IMR-90 (cell line): ENCODE data around the gene PXT1. TPM values are rescaled to one million over a fixed set of nuclear protein-coding genes. Genes with fewer than 3 reads are reported as not detected.

Experiments
- ATAC-seq: fragments of 200-7000 bp; cut with Tn5 transposase; 2 replicates; pipeline ENCODE4 v1.9.1; 2020; ENCODE audit warnings: low read depth, mild to moderate bottlenecking, moderate library complexity
- BruUV-seq: library from RNA; stranded (reverse); fragments of 400-500 nt; replicated peaks from 2 replicates; lab custom pipeline; 2021; lab: Mats Ljungman, UMichigan
- CTCF ChIA-PET: fragments of 300-600 bp; formaldehyde crosslinking; extraction: SDS; loops from one replicate; lab custom pipeline; 2021; ENCODE audit warnings: antibody characterized with exemption; lab: Yijun Ruan, JAX
- POLR2A ChIA-PET: fragments of 300-600 bp; sonication (Branson Sonifier 250); formaldehyde crosslinking; loops from one replicate; lab custom pipeline; 2022; ENCODE audit warnings: antibody characterized with exemption; ENCODE audit not compliant: unreplicated experiment; lab: Charles Lee
- DNase-seq: peaks from one replicate; pipeline ENCODE4 v3.0.0; 2013
- H2AFZ ChIP-seq: replicated peaks from 2 replicates; pipeline ENCODE3; 2013; ENCODE audit warnings: low read length, mild to moderate bottlenecking; ENCODE audit not compliant: poor library complexity
- H2AK5ac ChIP-seq: 2 replicates; pipeline ENCODE4 v1.6.1; 2013; ENCODE audit warnings: low read depth, low read length, inconsistent platforms
- H2AK9ac ChIP-seq: replicated peaks from 2 replicates; pipeline ENCODE3; 2013; ENCODE audit warnings: mild to moderate bottlenecking, low read depth, low read length, moderate library complexity; ENCODE audit not compliant: poor library complexity
- H2BK120ac ChIP-seq: 2 replicates; pipeline ENCODE4 v1.6.1; 2013; ENCODE audit warnings: low read depth, low read length, inconsistent platforms
- H2BK15ac ChIP-seq: 3 replicates; pipeline ENCODE4 v1.6.1; 2013; ENCODE audit warnings: low read depth, low read length, inconsistent platforms
- H2BK20ac ChIP-seq: 2 replicates; pipeline ENCODE4 v1.6.1; 2013; ENCODE audit warnings: low read depth, mild to moderate bottlenecking, inconsistent platforms, low read length, moderate library complexity
- H2BK5ac ChIP-seq: 2 replicates; pipeline ENCODE4 v1.6.1; 2013; ENCODE audit warnings: mild to moderate bottlenecking, low read depth, low read length, inconsistent platforms; ENCODE audit not compliant: poor library complexity, severe bottlenecking
- H3K14ac ChIP-seq: replicated peaks from 2 replicates; pipeline ENCODE4 v1.6.1; 2013; ENCODE audit warnings: low read depth, low read length, inconsistent platforms
- H3K18ac ChIP-seq: 2 replicates; pipeline ENCODE4 v1.6.1; 2013; ENCODE audit warnings: low read depth, low read length, control low read depth
- H3K23ac ChIP-seq: 2 replicates; pipeline ENCODE4 v1.6.1; 2013; ENCODE audit warnings: low read depth, low read length, inconsistent platforms
- H3K27ac ChIP-seq: 2 replicates; pipeline ENCODE4 v1.5.1; 2013; ENCODE audit warnings: mild to moderate bottlenecking, control low read depth, low read length; ENCODE audit not compliant: insufficient read depth
- H3K27me3 ChIP-seq: 2 replicates; pipeline ENCODE4 v1.6.1; 2013; ENCODE audit warnings: low read length; ENCODE audit not compliant: control insufficient read depth, insufficient read depth
- H3K36me3 ChIP-seq: 2 replicates; pipeline ENCODE4 v1.6.1; 2013; ENCODE audit warnings: low read length, mixed read lengths; ENCODE audit not compliant: control insufficient read depth, insufficient read depth
- H3K4ac ChIP-seq: 2 replicates; pipeline ENCODE4 v1.6.1; 2013; ENCODE audit warnings: low read depth, low read length, inconsistent platforms
- H3K4me1 ChIP-seq: 2 replicates; pipeline ENCODE4 v1.6.1; 2013; ENCODE audit warnings: low read length, mixed read lengths; ENCODE audit not compliant: control insufficient read depth, insufficient read depth
- H3K4me2 ChIP-seq: 2 replicates; pipeline ENCODE4 v1.6.1; 2013; ENCODE audit warnings: low read depth, mild to moderate bottlenecking, control low read depth, low read length, moderate library complexity
- H3K4me3 ChIP-seq: 2 replicates; pipeline ENCODE4 v1.5.1; 2013; ENCODE audit warnings: low read depth, mild to moderate bottlenecking, control low read depth, low read length, moderate library complexity; ENCODE audit not compliant: insufficient read depth
- H3K56ac ChIP-seq: 2 replicates; pipeline ENCODE4 v1.6.1; 2013; ENCODE audit warnings: low read length, inconsistent platforms; ENCODE audit not compliant: insufficient read depth; ENCODE audit errors: extremely low read depth
- H3K79me1 ChIP-seq, 2 experiments: 2 replicates each; pipeline ENCODE4 v1.6.1; 2013; ENCODE audit warnings: low read length in 2 of 2, inconsistent platforms in 1 of 2, low read depth in 1 of 2
- H3K9ac ChIP-seq: 2 replicates; pipeline ENCODE4 v1.6.1; 2013; ENCODE audit warnings: low read depth, low read length, control low read depth
- H3K9me1 ChIP-seq: 2 replicates; pipeline ENCODE4 v1.6.1; 2013; ENCODE audit warnings: low read length, inconsistent platforms; ENCODE audit not compliant: insufficient read depth
- H3K9me3 ChIP-seq: 2 replicates; pipeline ENCODE4 v1.6.1; 2013; ENCODE audit warnings: low read length; ENCODE audit not compliant: control insufficient read depth, insufficient read depth
- H4K20me1 ChIP-seq: 2 replicates; pipeline ENCODE4 v1.6.1; 2013; ENCODE audit warnings: low read length, inconsistent platforms; ENCODE audit not compliant: insufficient read depth
- H4K5ac ChIP-seq: 2 replicates; pipeline ENCODE4 v1.6.1; 2013; ENCODE audit warnings: mild to moderate bottlenecking, low read depth, low read length, control low read depth
- H4K8ac ChIP-seq, 2 experiments: 2 replicates each; pipeline ENCODE4 v1.6.1; 2013; ENCODE audit warnings: low read depth in 2 of 2, low read length in 2 of 2, control low read depth in 1 of 2, inconsistent platforms in 1 of 2
- H4K91ac ChIP-seq: 2 replicates; pipeline ENCODE4 v1.6.1; 2013; ENCODE audit warnings: low read depth, low read length, inconsistent platforms; ENCODE audit not compliant: insufficient read depth
- BHLHE40 ChIP-seq: fragments of 150-350 bp; IDR thresholded peaks from 2 replicates; pipeline ENCODE4 v1.6.1; 2016; ENCODE audit warnings: mild to moderate bottlenecking, low read depth, low read length
- CEBPB ChIP-seq: IDR thresholded peaks from 2 replicates; pipeline ENCODE4 v1.6.1; 2012; ENCODE audit warnings: low read depth, low read length, improper control_type of control experiment
- CHD1 ChIP-seq: IDR thresholded peaks from 2 replicates; pipeline ENCODE4 v1.6.1; 2012; ENCODE audit warnings: low read depth, low read length, improper control_type of control experiment
- MAFK ChIP-seq: IDR thresholded peaks from 2 replicates; pipeline ENCODE4 v1.6.1; 2012; ENCODE audit warnings: low read depth, low read length, improper control_type of control experiment
- MXI1 ChIP-seq: IDR thresholded peaks from 2 replicates; pipeline ENCODE4 v1.6.1; 2012; ENCODE audit warnings: low read depth, mild to moderate bottlenecking, low read length, moderate library complexity, borderline replicate concordance
- NFE2L2 ChIP-seq: fragments of 150-350 bp; IDR thresholded peaks from 2 replicates; pipeline ENCODE4 v1.6.1; 2016; ENCODE audit warnings: low read depth, mild to moderate bottlenecking, low read length
- POLR2A ChIP-seq: IDR thresholded peaks from 2 replicates; pipeline ENCODE4 v1.6.1; 2012; ENCODE audit warnings: mild to moderate bottlenecking, low read depth, low read length
- RAD21 ChIP-seq: IDR thresholded peaks from 2 replicates; pipeline ENCODE4 v1.6.1; 2012; ENCODE audit warnings: low read length, improper control_type of control experiment
- RCOR1 ChIP-seq: IDR thresholded peaks from 2 replicates; pipeline ENCODE4 v1.6.1; 2012; ENCODE audit warnings: mild to moderate bottlenecking, low read length, improper control_type of control experiment; ENCODE audit not compliant: insufficient replicate concordance
- RFX5 ChIP-seq: IDR thresholded peaks from 2 replicates; pipeline ENCODE4 v1.8.0; 2012; ENCODE audit warnings: low read depth, mild to moderate bottlenecking, low read length, moderate library complexity
- SMC3 ChIP-seq: fragments of 150-350 bp; IDR thresholded peaks from 2 replicates; pipeline ENCODE4 v1.6.1; 2016; ENCODE audit warnings: low read depth, mild to moderate bottlenecking, antibody characterized with exemption, low read length, moderate library complexity
- WGBS, 2 experiments: methylation state at CpG; one replicate each; pipeline versions ENCODE4 v1.1.5 to v1.1.7; 2013; ENCODE audit warnings: missing lambda C conversion rate in 2 of 2; ENCODE audit not compliant: insufficient read length in 1 of 2; ENCODE audit errors: extremely low coverage in 2 of 2; 5-methylcytosine and 5-hydroxymethylcytosine counted together
- dilution Hi-C: fragments of 300-500 bp; cut with HindIII; formaldehyde crosslinking; loops from one replicate; pipeline ENCODE4 v1.14.3; 2018; ENCODE audit warnings: low sequenced_read_pairs; ENCODE audit not compliant: unreplicated experiment
- in situ Hi-C: fragments of 300-500 bp; cut with MboI; formaldehyde crosslinking; loops from 3 replicates; pipeline ENCODE4 v1.14.3; 2019; ENCODE audit warnings: low sequenced_read_pairs, inconsistent platforms, mixed read lengths
- intact Hi-C: fragments of 100-400 bp; cut with micrococcal nuclease; formaldehyde crosslinking; loops from 2 replicates; pipeline ENCODE4 v1.10.0; 2022
- polyA plus RNA-seq, 3 experiments: library from polyadenylated mRNA; depleted of rRNA; stranded (reverse); fragments of >200 nt; gene quantifications; 2 replicates each; pipeline ENCODE4 v1.2.3, GENCODE V29; 2012; ENCODE audit warnings: low replicate concordance in 1 of 3
- total RNA-seq: library from RNA; depleted of rRNA; stranded (reverse); fragments of >200 nt; gene quantifications from 2 replicates; pipeline ENCODE4 v1.2.3, GENCODE V29; 2012
- TF ChIP-seq, protein P1 (sequence below): fragments of 150-350 bp; IDR thresholded peaks from 2 replicates; pipeline ENCODE4 v1.6.1; 2017; ENCODE audit warnings: mild to moderate bottlenecking, antibody characterized with exemption, low read length, low read depth
- TF ChIP-seq, protein P2 (sequence below): conservative IDR thresholded peaks from 2 replicates; pipeline ENCODE4 v1.5.1; 2012; ENCODE audit warnings: mild to moderate bottlenecking, low read depth, low read length, improper control_type of control experiment
- TF ChIP-seq, protein P3 (sequence below): fragments of 150-350 bp; IDR thresholded peaks from 2 replicates; pipeline ENCODE4 v1.6.1; 2016; ENCODE audit warnings: low read depth, mild to moderate bottlenecking, low read length, moderate library complexity, borderline replicate concordance

PXT1 gene
- total and polyA plus RNA-seq, 2 of the 4 experiments (the other 2 are of a cell fraction) = not detected

DNA sequence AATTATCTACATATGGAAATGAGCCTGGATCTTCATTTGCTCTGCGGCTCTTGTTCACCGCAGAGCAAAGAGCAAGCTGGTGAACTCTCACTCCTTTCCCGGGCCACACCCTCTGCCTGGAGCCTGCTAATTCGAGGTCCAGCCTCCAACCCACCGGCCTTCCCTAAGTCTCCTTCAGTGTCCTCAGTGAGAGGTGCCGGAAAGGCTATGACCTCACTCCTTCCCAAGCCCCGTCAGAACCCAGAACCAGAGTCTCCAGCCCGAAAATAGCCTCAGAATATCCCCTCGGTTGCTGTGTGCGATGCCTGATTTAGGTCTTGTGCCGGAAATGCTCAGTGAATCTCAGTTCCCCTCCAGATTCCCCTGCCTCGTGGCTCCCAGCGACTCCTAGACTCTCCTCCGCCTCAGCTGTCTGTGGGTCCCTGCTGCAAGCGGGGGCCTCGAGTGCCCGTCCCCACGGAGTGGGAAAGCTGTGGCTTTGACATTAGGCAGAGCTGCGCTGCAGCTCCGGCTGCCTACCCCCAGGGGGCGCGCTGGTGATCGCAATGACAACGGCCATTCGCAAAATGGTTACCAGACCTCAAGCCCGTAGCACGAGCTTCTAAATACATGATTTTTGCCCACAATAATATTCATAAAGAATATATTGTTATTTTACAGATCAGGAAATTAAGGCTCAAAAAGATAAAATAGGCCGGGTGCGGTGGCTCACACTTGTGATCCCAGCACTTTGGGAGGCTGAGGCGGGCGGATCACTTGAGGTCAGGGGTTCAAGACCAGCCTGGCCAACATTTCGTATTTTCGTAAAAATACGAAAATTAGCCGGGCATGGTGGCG is 101.8 kb downstream of the PXT1 start:
- in situ Hi-C loops = no loop called here
- no peak overlapping the region for H2BK120ac ChIP-seq
- no peak for TF ChIP-seq POLR2A
- no peak for TF ChIP-seq MXI1
- no peak for TF ChIP-seq CEBPB
- no peak for TF ChIP-seq NFE2L2
- TF ChIP-seq BHLHE40 = no peak; the same call in 1 of the 2 replicates
- no peak for TF ChIP-seq RFX5
- TF ChIP-seq, protein P1, sequence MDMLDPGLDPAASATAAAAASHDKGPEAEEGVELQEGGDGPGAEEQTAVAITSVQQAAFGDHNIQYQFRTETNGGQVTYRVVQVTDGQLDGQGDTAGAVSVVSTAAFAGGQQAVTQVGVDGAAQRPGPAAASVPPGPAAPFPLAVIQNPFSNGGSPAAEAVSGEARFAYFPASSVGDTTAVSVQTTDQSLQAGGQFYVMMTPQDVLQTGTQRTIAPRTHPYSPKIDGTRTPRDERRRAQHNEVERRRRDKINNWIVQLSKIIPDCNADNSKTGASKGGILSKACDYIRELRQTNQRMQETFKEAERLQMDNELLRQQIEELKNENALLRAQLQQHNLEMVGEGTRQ = no peak
- no peak for TF ChIP-seq RCOR1
- TF ChIP-seq SMC3 = peak; percentile 85
- TF ChIP-seq, protein P2, sequence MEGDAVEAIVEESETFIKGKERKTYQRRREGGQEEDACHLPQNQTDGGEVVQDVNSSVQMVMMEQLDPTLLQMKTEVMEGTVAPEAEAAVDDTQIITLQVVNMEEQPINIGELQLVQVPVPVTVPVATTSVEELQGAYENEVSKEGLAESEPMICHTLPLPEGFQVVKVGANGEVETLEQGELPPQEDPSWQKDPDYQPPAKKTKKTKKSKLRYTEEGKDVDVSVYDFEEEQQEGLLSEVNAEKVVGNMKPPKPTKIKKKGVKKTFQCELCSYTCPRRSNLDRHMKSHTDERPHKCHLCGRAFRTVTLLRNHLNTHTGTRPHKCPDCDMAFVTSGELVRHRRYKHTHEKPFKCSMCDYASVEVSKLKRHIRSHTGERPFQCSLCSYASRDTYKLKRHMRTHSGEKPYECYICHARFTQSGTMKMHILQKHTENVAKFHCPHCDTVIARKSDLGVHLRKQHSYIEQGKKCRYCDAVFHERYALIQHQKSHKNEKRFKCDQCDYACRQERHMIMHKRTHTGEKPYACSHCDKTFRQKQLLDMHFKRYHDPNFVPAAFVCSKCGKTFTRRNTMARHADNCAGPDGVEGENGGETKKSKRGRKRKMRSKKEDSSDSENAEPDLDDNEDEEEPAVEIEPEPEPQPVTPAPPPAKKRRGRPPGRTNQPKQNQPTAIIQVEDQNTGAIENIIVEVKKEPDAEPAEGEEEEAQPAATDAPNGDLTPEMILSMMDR = peak; percentile 94
- no peak for TF ChIP-seq CHD1
- TF ChIP-seq, protein P3, sequence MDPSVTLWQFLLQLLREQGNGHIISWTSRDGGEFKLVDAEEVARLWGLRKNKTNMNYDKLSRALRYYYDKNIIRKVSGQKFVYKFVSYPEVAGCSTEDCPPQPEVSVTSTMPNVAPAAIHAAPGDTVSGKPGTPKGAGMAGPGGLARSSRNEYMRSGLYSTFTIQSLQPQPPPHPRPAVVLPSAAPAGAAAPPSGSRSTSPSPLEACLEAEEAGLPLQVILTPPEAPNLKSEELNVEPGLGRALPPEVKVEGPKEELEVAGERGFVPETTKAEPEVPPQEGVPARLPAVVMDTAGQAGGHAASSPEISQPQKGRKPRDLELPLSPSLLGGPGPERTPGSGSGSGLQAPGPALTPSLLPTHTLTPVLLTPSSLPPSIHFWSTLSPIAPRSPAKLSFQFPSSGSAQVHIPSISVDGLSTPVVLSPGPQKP = no peak
- peak; percentile 75 for TF ChIP-seq RAD21
- no peak for TF ChIP-seq MAFK

More for the DNA sequence above, 101.8 kb downstream of the PXT1 start:
- Histone ChIP-seq H3K14ac (no peak overlapping the region), H3K4ac (no peak overlapping the region), H4K20me1 (no peaks in the 10 kb centered on the region), H3K79me1 (no peaks in the 10 kb centered on the region), H3K4me2 (peak overlapping the region; percentile 71), H2AFZ (peak overlapping the region; percentile 92), H2AK5ac (no peak overlapping the region), H4K8ac (no peak overlapping the region), H2BK5ac (no peak overlapping the region), H3K9me3 (no peaks in the 10 kb centered on the region), H3K18ac (no peak overlapping the region), H3K9ac (no peak overlapping the region), H4K5ac (no peak overlapping the region), H3K23ac (no peak overlapping the region), H3K4me3 (no peak overlapping the region), H3K27ac (no peak overlapping the region), H2AK9ac (peak overlapping the region; percentile 9), H2BK20ac (no peak overlapping the region), H3K9me1 (peaks cover 2% of the 10 kb centered on the region; the same call in 1 of the 2 replicates), H3K27me3 (peaks cover 50% of the 10 kb centered on the region), H3K36me3 (no peaks in the 10 kb centered on the region), H3K4me1 (no peaks in the 10 kb centered on the region), H3K56ac (no peak overlapping the region), H2BK15ac (no peak overlapping the region), H4K91ac (no peak overlapping the region)
- WGBS, 2 experiments = 30% methylated on average over 9 of the region's 36 CpGs; no CpG with 5 or more reads in 1 of the 2 experiments
- dilution Hi-C loops = no loop called here
- peak; percentile 59 for DNase-seq
- peak; percentile 100 for ATAC-seq
- POLR2A ChIA-PET = no interaction called here
- intact Hi-C loops = loop anchor here (1.0 kb wide), 1 partner anchor 19 kb away; no protein-coding TSS in a partner anchor
- no TSS peak for BruUV-seq
- CTCF ChIA-PET = interaction anchor here (0.5 to 1.3 kb wide), 9 partner anchors 10 to 221 kb away, joined by 3 to 22 read pairs (median 3); no protein-coding TSS in a partner anchor
